ENCODE results near the gene UBE2J2. TPM values are rescaled to one million over a fixed set of nuclear protein-coding genes. Genes with fewer than 3 reads are reported as not detected.

UBE2J2 gene
- total and polyA plus RNA-seq, 2 of the 13 experiments (the other 11 are each of a cell fraction or from before 2014, with no cell fraction given), result 25.4 to 29.4 TPM

GRCh38 chr1:1237874-1238701 lies 35.6 kb downstream of the UBE2J2 start (continued):
- TF ChIP-seq DRAP1 (CRISPR knock-in tag; IDR thresholded peaks at IDR 0.05), result peak; percentile 60; the same call in 1 of the 2 replicates
- no peak for TF ChIP-seq PCBP2 (optimal IDR thresholded peaks at IDR 0.05; ENCODE audit: low read depth, low read length, poor library complexity, severe bottlenecking)
- TF ChIP-seq SNAI1 (CRISPR knock-in tag; IDR thresholded peaks at IDR 0.05; ENCODE audit: borderline replicate concordance), result no peak; the same call in 1 of the 2 replicates
- TF ChIP-seq SMAD1 (CRISPR knock-in tag; IDR thresholded peaks at IDR 0.05; ENCODE audit: borderline replicate concordance, low read depth), result peak; percentile 14; the same call in 1 of the 2 replicates
- no peak for TF ChIP-seq NCOA5 (CRISPR knock-in tag; IDR thresholded peaks at IDR 0.05)
- TF ChIP-seq THYN1 (CRISPR knock-in tag; IDR thresholded peaks at IDR 0.05; ENCODE audit: borderline replicate concordance, low read depth), result no peak
- no peak; the same call in 1 of the 2 replicates for TF ChIP-seq CBX5 (CRISPR knock-in tag; IDR thresholded peaks at IDR 0.05; ENCODE audit: borderline replicate concordance)
- TF ChIP-seq ZNF33B (CRISPR knock-in tag; IDR thresholded peaks at IDR 0.05), result no peak
- TF ChIP-seq, protein P1, sequence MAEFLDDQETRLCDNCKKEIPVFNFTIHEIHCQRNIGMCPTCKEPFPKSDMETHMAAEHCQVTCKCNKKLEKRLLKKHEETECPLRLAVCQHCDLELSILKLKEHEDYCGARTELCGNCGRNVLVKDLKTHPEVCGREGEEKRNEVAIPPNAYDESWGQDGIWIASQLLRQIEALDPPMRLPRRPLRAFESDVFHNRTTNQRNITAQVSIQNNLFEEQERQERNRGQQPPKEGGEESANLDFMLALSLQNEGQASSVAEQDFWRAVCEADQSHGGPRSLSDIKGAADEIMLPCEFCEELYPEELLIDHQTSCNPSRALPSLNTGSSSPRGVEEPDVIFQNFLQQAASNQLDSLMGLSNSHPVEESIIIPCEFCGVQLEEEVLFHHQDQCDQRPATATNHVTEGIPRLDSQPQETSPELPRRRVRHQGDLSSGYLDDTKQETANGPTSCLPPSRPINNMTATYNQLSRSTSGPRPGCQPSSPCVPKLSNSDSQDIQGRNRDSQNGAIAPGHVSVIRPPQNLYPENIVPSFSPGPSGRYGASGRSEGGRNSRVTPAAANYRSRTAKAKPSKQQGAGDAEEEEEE (CRISPR knock-in tag; IDR thresholded peaks at IDR 0.05; ENCODE audit: borderline replicate concordance), result peak; percentile 86; the same call in 1 of the 2 replicates
- TF ChIP-seq TP53 (CRISPR knock-in tag; conservative IDR thresholded peaks at IDR 0.05), result no peak
- no peak for TF ChIP-seq ZKSCAN1 (IDR thresholded peaks at IDR 0.05; ENCODE audit: low read length)
- TF ChIP-seq HES4 (CRISPR knock-in tag; IDR thresholded peaks at IDR 0.05; ENCODE audit: borderline replicate concordance), result no peak
- no peak for TF ChIP-seq ZNF883 (CRISPR knock-in tag; IDR thresholded peaks at IDR 0.05; ENCODE audit: not compliant biosample characterization)
- no peak for TF ChIP-seq NFAT5 (CRISPR knock-in tag; IDR thresholded peaks at IDR 0.05)
- TF ChIP-seq TEAD3 (CRISPR knock-in tag; optimal IDR thresholded peaks at IDR 0.05; ENCODE audit: borderline replicate concordance), result peak; percentile 73
- no peak for TF ChIP-seq ZNF382 (CRISPR knock-in tag; IDR thresholded peaks at IDR 0.05; ENCODE audit: borderline replicate concordance)
- peak; percentile 16 for TF ChIP-seq RBM39 (IDR thresholded peaks at IDR 0.05; ENCODE audit: low read depth, low read length, poor library complexity, severe bottlenecking)
- TF ChIP-seq ZBTB3 (CRISPR knock-in tag; IDR thresholded peaks at IDR 0.05; ENCODE audit: borderline replicate concordance, low read depth), result no peak
- TF ChIP-seq ZNF552 (CRISPR knock-in tag; IDR thresholded peaks at IDR 0.05; ENCODE audit: borderline replicate concordance), result 0 out of 2 replicates have a peak, but pooled peaks have one; percentile 49
- TF ChIP-seq ZNF44 (CRISPR knock-in tag; IDR thresholded peaks at IDR 0.05), result no peak
- peak; percentile 34 for TF ChIP-seq FOXC1 (CRISPR knock-in tag; IDR thresholded peaks at IDR 0.05; ENCODE audit: borderline replicate concordance)

Measured in HepG2 (cell line).